GM10248 (cell line): ENCODE data around the gene LTBP1.

Source experiments
- CTCF ChIA-PET: fragments of 300-600 bp; sonication (Branson Sonifier 250); formaldehyde crosslinking; extraction: SDS; loops from one replicate; lab custom pipeline; 2021; ENCODE audit warnings: antibody characterized with exemption; lab: Yijun Ruan, JAX
- POLR2A ChIA-PET: fragments of 350-650 bp; sonication (Branson Sonifier 250); formaldehyde crosslinking; extraction: SDS; loops from one replicate; lab custom pipeline; 2020; ENCODE audit warnings: antibody characterized with exemption; lab: Yijun Ruan, JAX
- DNase-seq: peaks from one replicate; pipeline ENCODE4 v3.0.0; 2012; ENCODE audit errors: extremely low spot score
- CTCF ChIP-seq: IDR thresholded peaks from 2 replicates; pipeline ENCODE4 v1.5.1; 2012; ENCODE audit warnings: mild to moderate bottlenecking, low read depth; ENCODE audit errors: extremely low read depth, missing control alignments, control extremely low read depth

The LTBP1 gene

GRCh38 chr2:33032245-33032644 is 85.5 kb downstream of the LTBP1 start:
- no peak for TF ChIP-seq CTCF
- CTCF ChIA-PET: interaction anchor here (1.5 to 1.7 kb wide), 2 partner anchors 10 to 769 kb away, joined by 3 to 5 read pairs; no protein-coding TSS in a partner anchor
- POLR2A ChIA-PET: no interaction called here
- no peak for DNase-seq

GRCh38 chr2:33033606-33034081 is 86.9 kb downstream of the LTBP1 start:
- DNase-seq: no peak
- CTCF ChIA-PET: interaction anchor here (0.9 to 1.8 kb wide), 5 partner anchors 9 to 768 kb away, joined by 3 to 5 read pairs (median 4); no protein-coding TSS in a partner anchor
- POLR2A ChIA-PET: no interaction called here
- peak; percentile 11 for TF ChIP-seq CTCF

- POLR2A ChIA-PET: no interaction called here
- no peak for DNase-seq
- no peak for TF ChIP-seq CTCF
- CTCF ChIA-PET: interaction anchor here (0.7 to 1.8 kb wide), 4 partner anchors 8 to 51 kb away, joined by 3 to 4 read pairs (median 4); no protein-coding TSS in a partner anchor
Observed at GRCh38 chr2:33034784-33035183, 88.0 kb downstream of the LTBP1 start.

- CTCF ChIA-PET: no interaction called here
- TF ChIP-seq CTCF: no peak
- POLR2A ChIA-PET: no interaction called here
- no peak for DNase-seq
Observed at GRCh38 chr2:33038230-33038629, 91.5 kb downstream of the LTBP1 start.

- no peak for DNase-seq
- POLR2A ChIA-PET: no interaction called here
- no peak for TF ChIP-seq CTCF
- CTCF ChIA-PET: interaction anchor here (1.4 kb wide), 1 partner anchor 17 kb away, joined by 3 read pairs; no protein-coding TSS in a partner anchor
Observed at GRCh38 chr2:33038799-33039198, 92.0 kb downstream of the LTBP1 start.

- TF ChIP-seq CTCF: no peak
- ChIA-PET CTCF (no interaction called here), POLR2A (no interaction called here)
- DNase-seq: no peak
Observed at GRCh38 chr2:33040541-33040940, 93.8 kb downstream of the LTBP1 start.
